Activated CD8-positive, alpha-beta T cell treated with anti-CD3 and anti-CD28 coated beads for 36 hours (primary cell): ENCODE measurements around the gene RBM17. TPM values are rescaled to one million over a fixed set of nuclear protein-coding genes. Genes with fewer than 3 reads are reported as not detected.
"Not testable (repeated sequence)": the region's sequence is repeated elsewhere in the genome, so short reads cannot be mapped to it uniquely, and the experiment has no call there.

ENCODE experiments used
- ATAC-seq: fragments of 200-7000 bp; cut with Tn5 transposase; one replicate; pipeline ENCODE4 v1.10.0; 2021; ENCODE audit warnings: mild to moderate bottlenecking, moderate library complexity
- CTCF ChIA-PET: fragments of 350-600 bp; sonication (Branson Sonifier 250); formaldehyde crosslinking; loops from one replicate; lab custom pipeline; 2021; ENCODE audit warnings: antibody characterized with exemption; lab: Charles Lee
- POLR2A ChIA-PET: fragments of 350-600 bp; sonication (Branson Sonifier 250); formaldehyde crosslinking; loops from one replicate; lab custom pipeline; 2021; ENCODE audit warnings: antibody characterized with exemption; lab: Charles Lee
- DNase-seq: peaks from one replicate; pipeline ENCODE4 v3.0.0-alpha.2; 2020
- H3K27ac Mint-ChIP-seq: one replicate; pipeline ENCODE4 v1.8.0; 2021; ENCODE audit warnings: mild to moderate bottlenecking, mixed read lengths
- H3K27me3 Mint-ChIP-seq: one replicate; pipeline ENCODE4 v1.8.0; 2021; ENCODE audit warnings: mixed read lengths
- H3K36me3 Mint-ChIP-seq: one replicate; pipeline ENCODE4 v1.8.0; 2021; ENCODE audit warnings: low read depth, mixed read lengths
- H3K4me1 Mint-ChIP-seq: one replicate; pipeline ENCODE4 v1.8.0; 2021; ENCODE audit warnings: low read depth, mixed read lengths
- H3K4me3 Mint-ChIP-seq: one replicate; pipeline ENCODE4 v1.8.0; 2021; ENCODE audit warnings: mild to moderate bottlenecking, moderate library complexity, mixed read lengths
- H3K9me3 Mint-ChIP-seq: one replicate; pipeline ENCODE4 v1.8.0; 2021; ENCODE audit warnings: mixed read lengths
- CTCF ChIP-seq: fragments of 200-600 bp; IDR thresholded peaks from one replicate; pipeline ENCODE4 v1.8.0; 2022; ENCODE audit warnings: antibody characterized with exemption, mild to moderate bottlenecking
- intact Hi-C: fragments of 100-400 bp; cut with micrococcal nuclease; formaldehyde crosslinking; loops from one replicate; pipeline ENCODE4 v1.10.0; 2022
- total RNA-seq, 2 experiments: library from RNA; stranded (reverse); gene quantifications; one replicate each; pipeline ENCODE4 v1.2.3, GENCODE V29; 2021

RBM17 gene
- total RNA-seq, 2 experiments from 2014 or later: 284 to 285 TPM

GRCh38 chr10:6061056-6061455 lies 27.8 kb upstream of the RBM17 start:
- DNase-seq: no peak
- POLR2A ChIA-PET: interaction anchor here (0.6 to 29.2 kb wide), 14 partner anchors 8 to 523 kb away, joined by 3 to 846 read pairs (median 4); no protein-coding TSS in a partner anchor

GRCh38 chr10:6062101-6062771 lies 26.6 kb upstream of the RBM17 start, which contains the start of gene IL2RA:
Gene IL2RA, minus strand, starts transcription at chr10:6062367. Its CDS starts 216 bp downstream, at chr10:6062151.
- TF ChIP-seq CTCF: no peak
- DNase-seq (peak; percentile 85), ATAC-seq (peak; percentile 75)
- intact Hi-C loops: loop anchor here (1.0 kb wide), 1 partner anchor 10 kb away; no protein-coding TSS in a partner anchor
- peaks cover 55% of the 10 kb centered on the region for H3K4me1 Mint-ChIP-seq
- peak within 1 kb of the TSS; percentile 94 for H3K4me3 Mint-ChIP-seq
- H3K36me3 Mint-ChIP-seq: peaks cover 52% of the 10 kb centered on the region
- no peaks in the 10 kb centered on the region for H3K27me3 Mint-ChIP-seq
- POLR2A ChIA-PET: interaction anchor here (0.7 to 29.2 kb wide), 12 partner anchors 10 to 516 kb away, joined by 3 to 846 read pairs (median 8); partner anchors contain the start of gene IL15RA
- no peaks in the 10 kb centered on the region for H3K9me3 Mint-ChIP-seq
- peak within 1 kb of the TSS; percentile 99 for H3K27ac Mint-ChIP-seq
- CTCF ChIA-PET: interaction anchor here (0.9 to 3.1 kb wide), 9 partner anchors 9 to 28 kb away, joined by 3 to 35 read pairs (median 4); no protein-coding TSS in a partner anchor

More at GRCh38 chr10:6061056-6061455, 27.8 kb upstream of the RBM17 start:
- intact Hi-C loops: no loop called here
- Mint-ChIP-seq H3K27me3 (no peaks in the 10 kb centered on the region), H3K36me3 (peaks cover 64% of the 10 kb centered on the region), H3K4me1 (peaks cover 55% of the 10 kb centered on the region), H3K9me3 (no peaks in the 10 kb centered on the region), H3K27ac (peak overlapping the region; percentile 99), H3K4me3 (peak overlapping the region; percentile 94)
- ATAC-seq: no peak
- CTCF ChIA-PET: interaction anchor here (1.1 to 3.1 kb wide), 3 partner anchors 10 to 47 kb away, joined by 3 to 35 read pairs (median 5); no protein-coding TSS in a partner anchor
- no peak for TF ChIP-seq CTCF

- intact Hi-C loops: no loop called here
- no peak overlapping the region for H3K27ac Mint-ChIP-seq
- H3K4me1 Mint-ChIP-seq: peaks cover 60% of the 10 kb centered on the region
- ChIA-PET CTCF (interaction anchor here (2.8 to 3.1 kb wide), 2 partner anchors 9 to 23 kb away, joined by 10 to 35 read pairs; no protein-coding TSS in a partner anchor), POLR2A (interaction anchor here (0.6 to 29.2 kb wide), 5 partner anchors 8 to 87 kb away, joined by 3 to 846 read pairs (median 9); partner anchors contain the start of gene IL15RA)
- H3K4me3 Mint-ChIP-seq: no peak overlapping the region
- TF ChIP-seq CTCF: no peak
- no peak for ATAC-seq
- H3K9me3 Mint-ChIP-seq: no peaks in the 10 kb centered on the region
- DNase-seq: no peak
- no peaks in the 10 kb centered on the region for H3K27me3 Mint-ChIP-seq
- H3K36me3 Mint-ChIP-seq: peaks cover 33% of the 10 kb centered on the region
Measured at GRCh38 chr10:6064119-6064518, 24.7 kb upstream of the RBM17 start.

GRCh38 chr10:6064726-6065125 lies 24.1 kb upstream of the RBM17 start:
- H3K4me1 Mint-ChIP-seq: peaks cover 66% of the 10 kb centered on the region
- CTCF ChIA-PET, ATAC-seq, H3K9me3 Mint-ChIP-seq, DNase-seq, intact Hi-C loops, H3K27me3 Mint-ChIP-seq: not testable (repeated sequence)
- peak overlapping the region; percentile 90 for H3K27ac Mint-ChIP-seq
- H3K36me3 Mint-ChIP-seq: peaks cover 27% of the 10 kb centered on the region
- POLR2A ChIA-PET: interaction anchor here (0.6 to 29.2 kb wide), 4 partner anchors 7 to 25 kb away, joined by 3 to 846 read pairs (median 32); no protein-coding TSS in a partner anchor
- H3K4me3 Mint-ChIP-seq: peak overlapping the region; percentile 57

- CTCF ChIA-PET: interaction anchor here (3.2 to 3.6 kb wide), 3 partner anchors 14 to 21 kb away, joined by 15 to 44 read pairs (median 20); no protein-coding TSS in a partner anchor
- Mint-ChIP-seq H3K36me3 (peaks cover 22% of the 10 kb centered on the region), H3K9me3 (no peaks in the 10 kb centered on the region), H3K27me3 (no peaks in the 10 kb centered on the region), H3K4me3 (peak overlapping the region; percentile 57), H3K4me1 (peaks cover 73% of the 10 kb centered on the region), H3K27ac (peak overlapping the region; percentile 90)
- ATAC-seq (peak; percentile 0), DNase-seq (peak; percentile 63)
- intact Hi-C loops: no loop called here
- POLR2A ChIA-PET: interaction anchor here (1.6 to 29.2 kb wide), 4 partner anchors 10 to 25 kb away, joined by 5 to 846 read pairs (median 98); no protein-coding TSS in a partner anchor
- TF ChIP-seq CTCF: no peak
Measured at GRCh38 chr10:6065406-6065805, 23.4 kb upstream of the RBM17 start.
